NCI-H345 (cell line): ENCODE measurements around the gene CIROP.

Source experiments
- DNase-seq: peaks from one replicate; lab custom pipeline; 2025; lab: John Stamatoyannopoulos, UW

The CIROP gene

DNA sequence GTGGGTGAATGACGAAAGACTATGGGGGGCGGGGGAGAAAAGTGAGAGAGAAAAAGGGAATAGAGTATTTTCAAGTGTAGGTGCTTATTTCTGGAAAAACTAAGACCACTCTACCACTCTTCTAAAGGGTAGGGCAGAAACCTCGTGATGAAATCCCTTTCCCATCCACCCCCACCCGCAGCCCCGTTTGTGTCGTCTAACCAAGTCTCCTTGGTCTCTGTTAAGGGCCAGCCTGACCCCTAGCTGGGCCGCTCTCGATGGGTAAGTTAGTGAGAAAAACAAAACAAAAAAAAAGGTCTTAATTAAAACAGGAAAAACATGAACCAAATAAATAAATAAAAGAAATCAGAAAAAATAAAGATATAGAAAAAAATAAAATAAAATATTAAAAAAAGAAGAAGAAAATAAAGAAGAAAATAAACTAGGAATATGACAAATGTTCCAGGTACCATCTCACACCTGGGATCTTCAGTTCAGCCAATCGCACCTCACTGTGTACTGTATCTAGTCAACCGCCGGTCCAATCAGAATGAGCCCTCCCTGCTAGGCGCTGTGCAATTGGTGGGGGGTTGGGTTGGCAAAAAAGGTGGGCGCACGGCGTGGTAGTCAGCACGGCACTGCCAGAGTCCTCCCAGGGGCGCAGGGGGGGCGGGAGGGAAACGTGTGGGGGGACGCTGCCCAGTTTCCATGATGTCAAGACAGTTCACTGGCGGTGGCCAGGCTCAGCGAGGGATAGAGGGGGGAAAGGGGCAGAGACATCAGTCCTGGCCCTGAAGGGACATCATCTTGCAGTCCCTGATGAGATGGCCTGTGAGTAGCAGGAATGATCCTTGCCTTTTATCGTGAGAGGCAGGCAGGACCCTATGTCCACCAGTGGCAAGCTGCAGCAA lies 37.7 kb downstream of the CIROP start:
- no peak for DNase-seq

DNA sequence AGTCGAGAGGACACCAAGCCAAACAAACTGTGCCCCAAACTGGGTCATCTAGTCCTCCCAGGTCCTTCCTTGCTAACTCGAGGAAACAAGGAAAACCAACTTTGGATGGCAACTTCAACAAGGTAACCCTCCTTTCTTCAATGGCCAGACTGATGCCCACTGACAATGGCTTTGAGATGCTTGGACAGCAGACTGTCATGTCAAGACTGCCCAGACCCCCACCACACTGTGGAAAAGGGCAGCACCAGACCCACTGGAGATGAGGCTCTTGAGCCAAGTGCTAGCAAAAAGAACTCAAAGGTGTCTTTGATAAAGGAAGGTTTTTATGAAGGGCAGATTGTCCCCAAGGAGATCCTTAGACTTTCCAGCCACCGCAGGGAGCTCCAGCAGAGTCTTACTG lies 38.4 kb downstream of the CIROP start:
- no peak for DNase-seq

GRCh38 chr14:23063601-23064000 lies 41.2 kb downstream of the CIROP start:
- no peak for DNase-seq

DNA sequence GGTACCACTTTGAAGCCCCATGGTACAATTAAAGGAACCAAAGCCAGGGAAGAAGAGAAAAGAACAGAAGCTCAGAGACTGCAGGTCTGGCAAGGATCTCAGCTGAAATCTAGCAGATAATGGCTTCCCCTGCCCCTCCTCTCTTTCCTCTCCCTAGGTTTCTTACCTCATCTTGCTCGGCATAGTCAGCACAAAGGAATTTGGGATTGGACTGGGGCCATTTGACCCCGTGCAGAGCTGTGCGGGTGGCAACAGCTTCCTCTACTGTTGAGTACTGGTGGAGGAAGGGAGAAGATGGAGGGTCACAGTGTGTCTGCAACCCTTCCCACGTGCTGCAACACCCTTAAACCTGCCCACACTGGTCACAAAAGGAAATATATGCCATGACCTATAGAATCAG lies 42.8 kb downstream of the CIROP start:
- no peak for DNase-seq

- DNase-seq = no peak
Measured at GRCh38 chr14:23060536-23061260, 44.1 kb downstream of the CIROP start.

GRCh38 chr14:23058654-23059504 lies 45.9 kb downstream of the CIROP start:
- DNase-seq = no peak

GRCh38 chr14:23057757-23058653 lies 46.8 kb downstream of the CIROP start:
- no peak for DNase-seq

DNA sequence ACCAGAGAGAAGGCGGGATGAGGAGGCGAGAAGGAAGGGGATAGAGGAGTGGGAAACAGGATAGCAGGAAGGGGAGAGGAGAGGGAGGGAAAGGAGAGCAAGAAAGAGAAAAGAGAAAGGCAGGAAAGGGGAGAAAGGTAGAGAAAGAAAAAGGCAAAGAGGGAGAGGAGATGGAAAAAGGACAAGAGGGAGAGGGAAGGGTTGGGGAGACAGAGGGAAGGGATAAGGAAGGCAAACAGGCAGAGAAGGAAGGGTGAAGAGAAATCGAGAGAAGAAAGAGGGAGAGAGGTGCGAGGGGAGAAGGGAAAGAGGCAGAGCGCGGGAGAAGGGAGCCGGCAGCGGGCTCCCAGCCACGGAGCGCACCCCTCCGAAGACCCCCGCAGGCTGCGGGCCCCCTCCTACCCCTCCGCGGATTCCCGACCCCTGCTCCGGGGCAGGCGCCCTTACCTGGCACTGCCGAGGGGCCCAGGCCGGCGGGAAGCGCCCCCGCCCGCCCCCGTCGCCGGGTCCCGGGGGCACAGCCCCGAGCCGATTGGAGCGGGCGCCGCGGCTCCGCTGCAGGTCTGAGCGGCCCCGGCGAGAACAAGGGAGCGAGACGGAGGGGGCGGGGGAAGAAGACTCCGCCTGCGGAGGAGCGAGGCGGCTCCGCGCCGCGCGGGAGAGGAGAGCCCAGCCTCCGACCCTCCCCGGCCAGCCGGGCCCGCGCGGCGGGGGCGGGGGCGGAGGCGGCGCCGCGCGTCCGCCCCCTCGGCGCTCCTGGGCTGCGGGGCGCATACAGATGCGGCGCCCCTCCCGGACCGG lies 47.6 kb downstream of the CIROP start, which contains the start of gene CDH24:
TSS of gene CDH24 (minus strand) at position 565 of the 801 bp plus-strand sequence. CDS start 1,787 bp downstream, outside the sequence.
- DNase-seq = no peak

DNA sequence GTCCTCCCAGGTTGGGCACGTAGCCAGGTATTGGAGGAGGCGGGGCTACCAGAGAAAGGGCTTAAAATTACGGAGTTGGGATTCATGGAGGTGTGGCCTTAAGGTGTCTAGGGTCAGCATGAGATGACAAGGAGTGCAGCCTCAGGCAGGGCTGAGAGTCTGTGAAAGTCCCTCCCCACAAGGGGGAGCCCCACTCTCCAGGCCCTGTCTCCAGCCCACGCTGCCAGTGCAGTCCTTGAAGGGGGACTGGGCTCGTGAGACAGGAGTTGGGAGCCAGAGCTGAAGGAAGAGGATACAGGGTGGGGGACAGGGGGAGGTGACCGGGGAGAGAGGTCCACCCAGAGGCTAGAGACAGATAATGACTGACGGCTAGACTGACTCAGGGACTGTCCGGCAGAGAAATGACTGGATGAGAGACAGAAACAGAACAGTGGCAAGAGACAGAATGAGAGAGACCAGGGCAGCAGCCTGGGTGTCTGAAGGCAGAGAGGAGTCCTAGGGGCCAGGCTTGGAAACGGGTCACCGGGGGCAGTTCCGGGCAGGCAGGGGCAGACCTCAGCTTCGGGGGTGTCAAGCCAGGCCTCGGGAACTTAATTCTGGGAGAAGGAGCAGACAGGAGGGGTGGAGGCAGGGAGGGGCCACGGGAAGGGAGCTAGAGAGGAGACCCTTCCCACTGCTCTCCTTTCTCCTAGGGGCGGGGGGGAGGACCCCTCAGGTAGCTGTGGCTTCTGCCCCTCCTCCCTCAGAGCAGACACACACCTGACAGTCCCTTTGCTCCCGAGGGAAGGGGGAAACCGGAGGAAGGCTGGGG lies 48.4 kb downstream of the CIROP start:
- DNase-seq = no peak

- DNase-seq = no peak
Measured at GRCh38 chr14:23055621-23056144, 49.1 kb downstream of the CIROP start.

GRCh38 chr14:23055147-23055550 lies 49.6 kb downstream of the CIROP start:
- no peak for DNase-seq

GRCh38 chr14:23054000-23054811 lies 50.6 kb downstream of the CIROP start:
- DNase-seq = no peak

GRCh38 chr14:23053426-23053825 lies 51.4 kb downstream of the CIROP start:
- DNase-seq = no peak

DNA sequence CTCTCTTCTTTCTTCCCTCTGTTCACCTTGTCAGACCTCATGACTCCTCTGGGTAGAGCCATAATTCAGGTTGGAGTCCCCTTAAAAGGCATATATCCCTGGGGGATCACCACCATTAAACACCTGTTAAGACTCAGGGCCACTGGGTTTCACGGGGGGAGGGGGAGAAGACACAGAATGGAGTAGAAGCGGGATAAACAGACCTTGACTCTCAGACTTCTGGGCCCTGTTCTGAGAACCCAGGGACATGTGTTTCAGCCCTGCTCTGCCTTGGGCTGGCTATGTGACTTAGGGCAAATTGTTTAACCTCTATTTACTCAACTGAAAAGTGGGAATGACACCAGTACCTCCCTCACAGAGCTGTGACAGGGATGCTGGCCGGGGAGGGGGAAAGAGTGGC lies 52.1 kb downstream of the CIROP start:
- no peak for DNase-seq

- DNase-seq = no peak
Measured at GRCh38 chr14:23052182-23052623, 52.6 kb downstream of the CIROP start.

DNA sequence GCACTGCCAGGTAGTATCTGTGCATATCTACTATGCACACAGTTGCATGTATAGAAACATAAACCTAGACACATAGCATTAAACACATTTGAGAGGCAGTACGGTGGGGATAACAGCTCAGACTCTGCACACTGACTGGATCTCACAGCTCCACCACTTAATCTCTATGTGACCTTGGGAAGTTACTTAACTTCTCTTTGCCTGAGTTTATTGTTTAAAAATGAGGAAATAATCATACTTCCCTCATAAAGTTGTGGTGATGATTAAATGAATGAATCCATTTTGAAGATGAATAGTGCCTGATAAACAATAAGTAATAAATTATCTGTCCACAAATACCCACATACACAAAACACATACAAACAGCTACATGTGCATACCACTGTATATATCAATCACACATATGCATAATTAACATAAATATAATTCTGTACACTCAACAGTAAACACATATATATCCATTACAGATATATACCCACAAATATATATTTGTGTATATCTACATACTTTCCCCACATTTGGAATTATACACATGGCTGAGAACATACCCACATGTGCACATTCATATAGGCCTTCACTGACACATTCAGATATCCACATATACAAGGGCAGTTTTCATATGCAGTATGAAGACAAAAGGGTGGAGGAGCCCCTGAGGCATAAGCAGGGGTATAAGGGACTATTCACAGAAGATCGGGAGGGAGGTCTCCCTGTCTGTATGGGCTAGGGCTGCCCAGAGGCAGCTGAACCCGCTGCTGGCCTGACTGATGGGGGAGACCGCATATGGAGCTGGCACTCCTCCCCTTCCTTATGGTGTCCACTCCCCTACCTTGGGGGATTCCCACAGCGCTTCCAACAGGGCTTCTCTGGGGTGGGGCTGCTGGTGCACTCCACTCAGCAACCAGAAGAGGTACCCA lies 53.4 kb downstream of the CIROP start:
- DNase-seq = no peak
